GM04503 (cell line): ENCODE data around the gene CLEC11A.
"Not testable (repeated sequence)": the region's sequence is repeated elsewhere in the genome, so short reads cannot be mapped to it uniquely, and the experiment has no call there.

Source experiments
- DNase-seq: peaks from one replicate; pipeline ENCODE4 v3.0.0-alpha.2; 2012; ENCODE audit warnings: low read depth

Gene CLEC11A

DNA sequence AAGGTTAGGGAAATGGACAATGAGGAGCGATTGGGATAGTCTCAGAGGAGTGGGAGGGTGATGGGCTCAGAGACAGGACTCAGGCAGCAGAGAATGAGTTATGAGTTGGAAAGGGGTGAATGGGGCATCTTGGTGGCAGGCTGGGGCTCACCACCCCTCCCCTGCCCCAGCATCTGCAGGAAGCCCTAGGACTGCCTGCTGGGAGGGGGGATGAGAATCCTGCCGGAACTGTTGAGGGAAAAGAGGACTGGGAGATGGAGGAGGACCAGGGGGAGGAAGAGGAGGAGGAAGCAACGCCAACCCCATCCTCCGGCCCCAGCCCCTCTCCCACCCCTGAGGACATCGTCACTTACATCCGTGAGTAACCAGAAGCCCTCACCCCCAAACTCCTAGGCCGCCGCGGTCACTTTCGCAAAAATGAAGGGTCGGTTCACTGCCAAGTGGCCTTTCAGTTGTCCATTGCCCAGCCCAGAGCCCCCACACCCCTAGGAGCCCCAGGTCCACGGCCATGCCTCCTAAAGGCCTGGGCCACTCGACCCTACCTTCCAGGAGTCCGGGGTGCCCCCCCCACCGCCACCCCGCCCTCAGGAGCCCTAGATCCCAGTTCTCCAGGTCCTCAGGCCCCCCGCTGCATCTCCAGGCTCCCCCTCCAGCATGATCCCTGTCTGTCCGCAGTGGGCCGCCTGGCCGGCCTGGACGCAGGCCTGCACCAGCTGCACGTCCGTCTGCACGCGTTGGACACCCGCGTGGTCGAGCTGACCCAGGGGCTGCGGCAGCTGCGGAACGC is 764 bp downstream of the CLEC11A start:
- no peak for DNase-seq

DNA sequence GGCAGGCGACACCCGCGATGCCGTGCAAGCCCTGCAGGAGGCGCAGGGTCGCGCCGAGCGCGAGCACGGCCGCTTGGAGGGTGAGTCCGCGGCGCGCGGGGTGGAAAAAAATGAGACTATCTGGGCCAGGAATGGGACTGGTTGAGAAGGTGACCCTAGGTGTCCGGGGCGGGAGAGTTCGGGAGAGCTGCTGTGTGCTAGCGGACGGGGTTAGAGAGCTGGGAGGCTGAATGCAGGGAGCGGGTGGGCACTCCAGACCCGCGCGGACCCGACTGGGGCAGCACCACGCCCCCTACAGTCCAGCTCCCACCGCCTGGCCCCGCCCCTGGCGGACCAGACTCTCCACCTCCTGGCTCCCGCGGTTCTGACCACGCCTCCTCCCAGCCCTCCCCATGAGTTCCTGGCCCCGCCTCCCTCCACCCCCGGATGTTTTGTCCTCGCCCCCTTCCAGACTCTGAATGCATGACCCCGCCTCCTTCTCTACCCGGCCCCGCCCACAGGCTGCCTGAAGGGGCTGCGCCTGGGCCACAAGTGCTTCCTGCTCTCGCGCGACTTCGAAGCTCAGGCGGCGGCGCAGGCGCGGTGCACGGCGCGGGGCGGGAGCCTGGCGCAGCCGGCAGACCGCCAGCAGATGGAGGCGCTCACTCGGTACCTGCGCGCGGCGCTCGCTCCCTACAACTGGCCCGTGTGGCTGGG is 1.5 kb downstream of the CLEC11A start:
- peak; percentile 86 for DNase-seq

DNA sequence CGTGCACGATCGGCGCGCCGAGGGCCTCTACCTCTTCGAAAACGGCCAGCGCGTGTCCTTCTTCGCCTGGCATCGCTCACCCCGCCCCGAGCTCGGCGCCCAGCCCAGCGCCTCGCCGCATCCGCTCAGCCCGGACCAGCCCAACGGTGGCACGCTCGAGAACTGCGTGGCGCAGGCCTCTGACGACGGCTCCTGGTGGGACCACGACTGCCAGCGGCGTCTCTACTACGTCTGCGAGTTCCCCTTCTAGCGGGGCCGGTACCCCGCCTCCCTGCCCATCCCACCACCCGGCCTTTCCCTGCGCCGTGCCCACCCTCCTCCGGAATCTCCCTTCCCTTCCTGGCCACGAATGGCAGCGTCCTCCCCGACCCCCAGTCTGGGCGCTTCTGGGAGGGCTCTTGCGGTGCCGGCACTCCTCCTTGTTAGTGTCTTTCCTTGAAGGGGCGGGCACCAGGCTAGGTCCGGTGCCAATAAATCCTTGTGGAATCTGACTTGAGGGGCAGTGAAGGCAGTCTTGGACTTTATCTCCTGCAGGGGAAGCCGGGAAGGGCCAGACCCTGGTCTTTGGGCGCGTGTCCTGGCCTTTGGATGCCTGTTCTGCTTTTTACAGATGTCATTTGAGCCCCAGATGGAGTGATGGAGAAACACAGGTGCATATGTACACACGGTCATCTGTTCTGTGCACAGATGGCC is 2.2 kb downstream of the CLEC11A start:
- DNase-seq = no peak

DNA sequence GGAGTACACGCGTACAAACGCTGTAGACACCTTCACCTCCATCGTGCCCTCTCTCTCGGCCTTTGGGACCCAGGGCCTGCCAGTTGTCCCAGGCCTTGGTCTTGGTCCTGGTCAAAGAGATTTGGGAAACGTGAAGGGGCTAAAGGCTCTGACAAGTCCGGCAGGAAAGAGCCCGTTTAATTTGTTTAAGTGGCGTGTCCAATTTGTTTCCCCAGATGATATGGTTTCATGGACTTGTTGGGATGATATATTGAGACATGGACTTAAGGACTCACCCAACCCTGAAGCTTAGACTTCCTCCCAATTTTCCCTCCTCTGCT is 2.7 kb downstream of the CLEC11A start:
- no peak for DNase-seq

DNA sequence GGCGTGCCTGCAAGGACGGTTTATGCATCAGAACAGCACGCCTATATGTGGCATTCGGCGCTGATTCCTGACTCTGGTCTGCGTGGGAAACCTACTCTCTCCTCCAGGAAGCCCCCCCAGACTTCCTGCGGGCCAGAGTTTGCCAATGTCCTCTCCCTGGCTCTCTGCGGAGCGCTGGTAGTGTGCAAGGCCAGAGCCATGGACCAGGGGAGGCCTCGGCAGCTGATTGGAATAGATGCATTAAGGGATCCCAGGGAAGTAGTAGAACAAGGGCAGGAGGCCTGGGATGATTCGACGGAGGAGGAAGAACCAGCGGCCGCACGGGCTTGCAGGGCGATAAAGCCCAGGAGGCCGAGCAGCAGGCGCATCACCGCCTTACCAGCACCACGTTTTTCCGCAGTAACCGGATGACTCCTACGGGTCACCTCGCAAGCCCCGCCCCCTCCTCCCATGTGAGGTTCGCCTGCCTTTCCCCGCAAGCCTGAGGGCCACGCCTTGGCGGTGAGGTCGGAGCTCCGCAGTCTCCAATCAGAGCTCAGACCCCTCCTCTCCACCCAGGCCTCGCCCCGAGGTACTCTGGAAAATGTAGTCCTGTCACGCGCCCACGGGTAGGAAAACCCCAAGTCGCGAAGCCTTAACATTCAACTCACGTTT is 5.0 kb downstream of the CLEC11A start:
- DNase-seq = no peak

DNA sequence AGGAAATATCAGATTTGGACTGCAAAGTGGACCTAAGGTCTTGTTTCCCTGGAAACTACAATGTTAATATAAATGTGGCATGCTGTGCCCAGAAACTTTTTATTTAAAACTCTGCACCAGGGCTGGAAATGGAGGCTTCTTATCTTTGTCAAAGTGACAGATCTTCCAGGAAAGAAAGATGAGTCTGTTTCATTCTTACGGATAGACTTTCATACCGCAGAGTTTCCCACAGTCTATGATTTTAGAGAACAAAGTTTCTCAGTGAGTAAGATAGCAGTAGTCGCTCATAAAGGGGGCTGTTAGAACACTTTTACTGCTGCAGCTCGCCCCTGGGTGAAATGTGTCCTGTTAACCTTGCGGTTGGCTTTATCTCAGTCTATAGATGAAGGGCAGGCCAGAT is 6.7 kb downstream of the CLEC11A start:
- no peak for DNase-seq

DNA sequence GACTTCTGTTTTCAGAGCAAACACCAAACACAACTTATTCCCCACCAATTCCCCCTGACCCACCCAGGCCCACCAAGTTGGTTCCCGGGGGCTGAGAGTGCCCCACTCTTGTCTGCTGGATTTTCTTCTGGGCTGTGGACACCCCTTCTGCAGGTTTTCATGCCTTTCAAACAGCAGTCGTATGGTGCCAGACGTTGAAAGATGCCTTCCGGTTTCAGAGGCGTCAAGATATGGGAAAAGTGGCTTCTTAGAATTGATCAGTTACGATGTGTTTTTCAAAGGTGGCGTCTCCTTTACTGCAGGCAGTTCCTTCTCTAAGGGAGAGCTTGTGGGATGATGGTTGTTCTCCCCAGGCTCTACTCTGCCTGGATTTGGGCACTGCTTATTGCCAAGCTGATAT is 12.7 kb downstream of the CLEC11A start:
- DNase-seq = no peak

DNA sequence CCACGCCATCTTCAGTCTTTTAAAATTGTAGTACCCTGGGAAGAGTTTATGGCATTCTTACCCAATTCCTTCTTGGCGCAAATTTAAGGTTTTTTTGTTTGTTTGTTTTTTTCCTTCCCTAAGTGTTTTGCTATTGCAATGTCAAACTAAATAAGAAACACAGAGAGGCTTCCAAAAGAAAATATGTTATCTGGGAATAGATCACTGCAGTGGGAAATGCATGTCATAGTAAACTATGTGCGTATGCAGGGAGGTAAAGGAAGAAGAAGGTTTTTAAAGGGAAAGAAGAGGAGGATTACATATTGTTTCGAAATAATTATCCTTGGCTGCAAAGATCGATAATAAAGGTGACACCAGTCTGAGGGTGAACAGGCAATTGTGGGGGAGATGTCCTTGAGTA is 13.2 kb downstream of the CLEC11A start:
- DNase-seq = no peak

DNA sequence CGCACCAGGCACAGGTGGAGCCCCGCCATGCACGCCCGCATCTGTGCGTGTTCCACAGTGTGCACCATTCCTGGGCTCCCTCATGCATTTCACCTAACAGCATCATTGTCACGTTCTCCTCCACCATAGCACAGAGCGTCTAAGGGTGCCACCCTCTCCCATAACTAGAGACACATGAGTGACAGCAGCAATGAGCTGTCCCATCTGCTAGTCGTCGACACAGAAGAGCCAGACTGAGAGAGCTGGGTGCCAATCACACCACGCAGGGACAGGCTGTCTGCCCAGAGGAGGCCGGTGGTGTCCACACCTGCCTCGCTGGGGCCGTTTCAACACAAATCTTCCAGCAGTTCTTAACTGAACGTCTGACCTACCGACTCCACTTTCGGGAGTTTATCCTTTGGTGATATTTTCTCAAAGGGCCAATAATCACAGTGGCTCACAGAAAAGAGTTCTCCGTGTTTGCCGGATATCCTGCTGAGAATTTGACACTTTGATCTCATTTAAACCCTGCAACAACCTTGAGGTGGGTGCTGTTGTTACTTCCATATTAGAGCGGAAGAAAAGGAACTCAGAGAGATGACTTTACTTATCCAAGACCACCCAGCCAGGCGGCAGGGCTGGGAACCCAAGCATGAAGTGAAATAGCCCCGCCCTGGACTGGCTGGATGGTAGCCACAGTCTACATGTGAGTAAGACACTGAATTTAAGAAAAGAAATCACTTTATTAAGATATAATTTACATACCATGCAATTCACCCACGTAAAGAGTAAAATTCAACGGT is 16.2 kb downstream of the CLEC11A start:
- DNase-seq = no peak

DNA sequence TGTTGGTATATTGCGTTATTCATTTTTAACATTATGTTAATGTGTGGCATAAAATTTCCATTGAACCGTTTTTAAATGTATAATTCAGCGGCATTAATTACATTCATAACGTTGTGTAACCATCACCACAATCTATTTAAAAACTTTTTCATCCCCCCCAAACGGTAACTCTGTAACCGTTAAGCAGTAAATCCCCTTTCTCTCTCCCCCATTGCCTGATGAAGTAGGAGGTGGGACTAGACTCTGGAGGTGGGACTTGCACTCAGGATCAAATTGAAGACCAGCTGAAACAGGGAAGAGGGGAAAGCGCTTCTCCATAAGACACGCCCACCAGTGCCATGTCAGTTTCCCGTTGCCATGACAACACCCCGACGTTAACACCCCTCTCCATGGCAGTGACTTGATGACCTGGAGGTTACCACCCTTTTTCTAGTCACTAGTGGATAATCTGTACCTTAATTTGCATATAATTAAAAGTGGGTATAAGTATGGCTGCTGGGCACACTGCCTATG is 16.8 kb downstream of the CLEC11A start:
- no peak for DNase-seq

DNA sequence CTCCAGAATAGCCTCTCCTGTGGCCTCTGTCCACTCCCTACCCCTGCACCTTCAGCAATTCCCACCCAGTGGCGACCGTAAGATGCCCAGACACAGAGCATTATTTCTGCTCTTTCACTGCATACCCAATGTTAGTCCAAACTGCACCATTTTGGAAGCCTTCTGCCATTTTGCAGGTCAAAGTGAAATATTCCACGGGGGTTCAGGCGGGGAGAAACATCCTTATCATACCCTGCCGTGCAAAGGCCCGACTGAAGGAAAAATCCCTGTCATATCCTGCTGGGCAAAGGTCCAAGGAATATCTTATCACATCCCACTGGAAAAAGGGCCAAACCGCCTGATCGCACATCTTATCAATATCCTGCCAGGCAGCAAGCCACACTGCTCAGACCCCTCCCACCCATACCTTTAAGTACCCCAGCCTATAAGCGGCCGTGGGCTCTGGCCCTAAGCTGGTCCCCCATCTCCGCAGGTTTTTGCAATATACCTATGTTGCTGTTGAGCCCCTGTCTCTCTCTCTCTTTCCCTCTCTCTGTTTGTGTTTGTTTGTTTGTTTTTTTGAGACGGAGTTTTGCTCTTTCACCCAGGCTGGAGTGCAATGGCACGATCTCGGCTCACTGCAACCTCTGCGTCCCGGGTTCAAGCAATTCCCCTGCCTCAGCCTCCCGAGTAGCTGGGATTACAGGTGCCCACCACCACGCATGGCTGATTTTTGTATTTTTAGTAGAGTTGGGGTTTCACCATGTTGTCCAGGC is 18.2 kb downstream of the CLEC11A start:
- DNase-seq = no peak

DNA sequence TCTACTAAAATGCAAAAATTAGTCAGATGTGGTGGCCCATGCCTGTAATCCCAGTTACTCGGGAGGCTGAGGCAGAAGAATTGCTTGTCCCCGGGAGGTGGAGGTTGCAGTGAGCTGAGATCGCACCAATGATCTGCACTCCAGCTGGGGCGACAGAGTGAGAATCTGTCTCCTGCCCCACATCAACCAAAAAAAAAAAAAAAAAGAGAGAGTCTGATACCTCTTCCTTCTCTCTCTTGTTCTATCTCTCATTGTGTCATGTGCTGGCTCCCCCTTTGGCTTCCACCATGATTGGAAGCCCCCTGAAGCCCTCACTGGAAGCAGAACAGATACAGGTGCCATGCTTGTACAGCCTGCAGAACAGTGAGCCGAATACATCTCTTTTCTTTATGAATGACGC is 20.4 kb downstream of the CLEC11A start:
- DNase-seq = no peak

DNA sequence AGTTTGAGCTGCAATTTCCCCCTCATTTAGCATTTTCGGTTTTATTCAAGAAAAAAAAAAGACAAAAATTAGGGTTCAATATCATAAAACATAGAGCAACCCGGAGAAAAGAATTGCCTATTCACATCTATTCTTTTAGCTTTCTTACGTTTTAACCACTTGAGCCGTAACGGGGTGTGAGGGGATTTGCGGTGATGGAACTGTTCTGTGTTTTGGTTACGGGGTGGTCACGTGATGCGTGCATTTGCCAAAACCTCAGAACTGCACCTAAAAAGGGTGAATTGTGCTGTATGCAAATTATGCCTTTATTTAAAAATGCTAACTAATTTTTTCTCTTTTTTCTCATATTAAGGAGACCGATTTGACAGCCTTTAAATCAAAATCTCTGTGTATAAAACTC is 22.1 kb downstream of the CLEC11A start:
- DNase-seq = no peak

DNA sequence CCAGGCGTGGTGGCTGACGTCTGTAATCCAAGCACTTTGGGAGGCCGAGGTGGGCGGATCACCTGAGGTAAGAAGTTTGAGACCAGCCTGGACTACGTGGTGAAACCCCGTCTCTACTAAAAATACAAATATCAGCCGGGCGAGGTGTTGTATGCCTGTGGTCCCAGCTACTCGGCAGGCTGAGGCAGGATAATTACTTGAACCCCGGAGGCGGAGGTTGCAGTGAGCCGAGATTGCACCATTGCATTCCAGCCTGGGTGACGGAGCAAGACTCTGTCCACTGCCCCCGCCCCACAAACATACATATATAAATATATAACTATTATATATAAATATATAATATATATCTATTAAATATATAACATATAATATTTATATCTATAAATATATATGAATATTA is 24.0 kb downstream of the CLEC11A start:
- DNase-seq = not testable (repeated sequence)

DNA sequence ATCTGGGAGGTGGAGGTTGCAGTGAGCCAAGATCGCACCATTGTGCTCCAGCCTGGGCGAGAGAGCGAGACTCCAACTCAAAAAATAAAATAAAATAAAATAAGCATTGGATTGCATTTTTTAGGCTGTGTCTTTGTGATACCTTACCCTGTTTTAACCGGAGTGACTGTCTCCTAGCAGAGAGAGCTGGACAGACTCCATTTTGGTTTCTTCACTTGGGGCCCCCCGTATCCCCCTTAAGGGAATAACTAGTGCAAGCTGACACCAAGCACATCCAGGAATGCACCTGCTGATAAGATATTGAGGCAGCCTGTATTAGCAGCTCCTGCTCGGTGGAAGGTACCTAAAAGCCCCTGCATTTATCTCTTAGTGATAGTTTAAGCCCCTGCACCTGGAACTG is 26.3 kb downstream of the CLEC11A start:
- DNase-seq = no peak

DNA sequence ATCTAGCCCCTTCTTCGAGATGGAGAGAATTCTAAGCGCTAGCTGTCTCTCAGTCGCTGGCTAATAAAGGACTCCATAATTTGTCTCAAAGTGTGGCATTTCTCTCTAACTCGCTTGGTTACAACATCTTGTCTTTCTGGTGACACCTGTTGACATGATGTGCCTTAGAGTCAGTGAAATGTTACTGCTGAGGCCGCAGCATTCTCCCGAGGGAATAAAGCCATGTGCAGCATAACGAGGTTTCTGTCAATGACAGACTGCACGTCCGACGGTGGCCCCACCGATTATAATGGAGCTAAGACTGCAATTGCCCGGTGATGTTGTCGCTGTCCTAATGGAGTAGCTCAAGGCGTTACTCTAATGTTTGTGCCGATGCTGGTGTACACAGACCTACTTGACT is 26.8 kb downstream of the CLEC11A start:
- DNase-seq = no peak

DNA sequence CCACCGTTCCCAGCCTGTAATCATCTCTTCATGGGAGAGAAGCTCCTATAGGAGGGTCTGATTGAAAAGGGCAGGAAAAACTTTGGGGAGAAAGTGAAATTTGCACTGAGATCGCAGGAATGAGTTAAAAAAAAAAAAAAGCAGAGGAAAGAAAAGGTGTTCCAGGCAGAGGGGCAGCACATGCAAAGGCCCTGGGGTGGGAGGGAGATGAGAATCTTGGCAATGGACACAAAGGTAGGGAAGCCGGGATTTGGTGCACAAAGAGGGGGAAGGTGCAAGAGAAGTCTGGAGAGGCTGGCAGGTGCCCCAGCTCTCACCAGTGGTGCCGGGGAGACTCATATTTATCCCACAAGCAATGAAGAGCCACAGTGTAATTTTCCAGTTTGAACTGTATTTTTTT is 30.7 kb downstream of the CLEC11A start:
- DNase-seq = no peak

DNA sequence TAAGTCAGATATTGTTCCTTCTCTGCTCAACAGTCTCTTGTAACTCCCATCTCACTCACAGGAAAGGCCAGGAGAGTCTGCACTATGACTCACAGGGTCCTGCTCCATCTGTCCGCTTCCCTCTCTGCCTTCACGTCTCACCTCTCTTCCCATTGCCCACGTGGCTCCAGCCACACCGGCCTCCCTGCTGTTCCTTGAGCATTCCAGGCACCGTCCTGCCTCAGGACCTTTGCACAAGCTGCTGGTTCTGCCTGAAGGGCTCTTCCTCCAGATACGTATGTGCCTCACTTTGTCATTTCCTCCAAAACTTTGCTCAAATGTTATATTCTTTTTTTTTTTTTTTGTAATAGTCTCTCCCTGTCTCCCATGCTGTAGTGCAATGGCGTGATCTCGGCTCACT is 33.1 kb downstream of the CLEC11A start:
- DNase-seq = not testable (repeated sequence)

DNA sequence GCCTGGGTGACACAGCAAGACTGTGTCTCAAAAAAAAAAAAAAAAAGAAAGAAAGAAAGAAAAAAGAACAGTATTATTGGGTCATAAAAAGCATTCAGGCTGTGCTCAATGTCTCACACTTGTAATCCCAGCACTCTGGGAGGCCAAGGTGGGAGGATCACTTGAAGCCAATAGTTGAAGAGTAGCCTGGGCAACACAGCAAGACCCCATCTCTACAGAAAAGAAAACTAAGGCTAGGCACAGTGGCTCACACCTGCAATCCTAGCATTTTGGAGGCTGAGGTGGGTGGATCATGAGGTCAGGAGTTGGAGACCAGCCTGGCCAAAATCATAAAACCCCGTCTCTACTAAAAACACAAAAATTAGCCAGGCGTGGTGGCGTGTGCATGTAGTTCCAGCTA is 34.5 kb downstream of the CLEC11A start:
- not testable (repeated sequence) for DNase-seq

DNA sequence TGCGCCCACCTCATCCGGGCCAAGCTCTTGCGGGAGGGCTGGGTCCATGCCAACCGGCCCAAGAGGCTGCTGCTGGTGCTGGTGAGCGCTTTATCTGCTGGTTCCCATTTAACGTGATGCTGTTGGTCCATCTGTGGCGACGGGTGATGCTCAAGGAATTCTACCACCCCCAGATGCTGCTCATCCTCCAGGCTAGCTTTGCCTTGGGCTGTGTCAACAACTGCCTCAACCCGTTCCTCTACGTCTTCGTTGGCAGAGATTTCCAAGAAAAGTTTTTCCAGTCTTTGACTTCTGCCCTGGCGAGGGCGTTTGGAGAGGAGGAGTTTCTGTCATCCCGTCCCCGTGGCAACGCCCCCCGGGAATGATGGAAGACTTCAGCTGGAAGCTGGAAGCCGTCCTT is 35.9 kb downstream of the CLEC11A start:
- not testable (repeated sequence) for DNase-seq

DNA sequence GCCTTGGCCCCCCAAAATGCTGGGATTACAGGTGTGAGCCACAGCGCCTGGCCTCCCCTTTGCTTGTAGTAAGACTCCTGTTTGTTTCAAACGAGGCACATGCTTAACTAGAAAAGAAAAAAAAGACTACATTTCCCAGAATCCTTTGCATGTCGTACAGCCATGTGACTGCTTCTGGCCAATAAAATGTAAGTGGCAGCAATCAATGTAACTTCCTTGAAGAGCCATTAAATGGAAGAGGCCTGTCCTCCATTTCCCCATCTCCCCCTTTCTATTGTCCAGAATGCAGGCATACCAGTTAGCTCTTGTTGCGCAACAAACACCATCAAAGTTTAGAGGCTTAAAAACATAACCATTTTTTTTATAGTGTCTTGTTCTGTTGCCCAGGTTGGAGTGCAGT is 36.7 kb downstream of the CLEC11A start:
- no peak for DNase-seq
